ENCODE results near the gene EDEM1.

Gene EDEM1

DNA sequence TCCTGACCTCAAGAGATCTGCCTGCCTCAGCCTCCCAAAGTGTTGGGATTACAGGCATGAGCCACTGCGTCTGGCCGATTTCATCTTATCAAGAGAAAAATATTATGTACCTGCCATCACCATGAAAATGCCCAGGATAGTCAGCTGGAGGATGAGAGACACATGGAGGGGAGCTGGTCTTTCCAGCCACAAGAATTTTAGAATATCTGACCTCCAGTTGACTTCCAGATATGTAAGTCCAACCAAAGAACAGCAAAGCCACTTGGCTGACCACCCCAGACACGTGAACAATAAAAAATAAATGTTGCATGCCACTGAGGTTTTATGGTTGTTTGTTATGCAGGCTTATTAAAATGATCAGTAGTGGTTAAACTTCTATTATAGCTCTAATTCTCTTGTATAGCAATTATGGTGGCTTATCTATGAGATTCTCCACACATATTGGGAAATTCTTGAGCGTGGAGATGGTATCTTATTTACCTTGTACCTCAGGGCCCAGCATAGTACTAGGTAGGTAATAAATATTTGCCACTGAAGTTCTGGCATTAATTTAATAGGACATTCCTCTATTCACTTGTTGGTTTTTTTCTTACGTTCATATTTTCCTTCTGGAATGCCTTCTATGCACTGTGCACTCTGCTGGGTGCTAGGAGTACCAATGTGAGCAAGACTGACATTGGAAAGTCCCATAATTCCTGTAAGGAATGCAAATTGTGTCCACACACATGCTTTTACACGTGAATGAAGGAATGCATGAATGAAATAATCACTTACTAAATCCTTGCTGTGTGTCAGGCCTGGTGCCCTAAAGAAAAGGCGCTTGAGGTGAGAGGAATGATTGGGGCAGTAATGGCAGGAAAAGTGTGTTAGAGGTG, 77.6 kb downstream of the EDEM1 start:
- TF ChIP-seq, protein P1, sequence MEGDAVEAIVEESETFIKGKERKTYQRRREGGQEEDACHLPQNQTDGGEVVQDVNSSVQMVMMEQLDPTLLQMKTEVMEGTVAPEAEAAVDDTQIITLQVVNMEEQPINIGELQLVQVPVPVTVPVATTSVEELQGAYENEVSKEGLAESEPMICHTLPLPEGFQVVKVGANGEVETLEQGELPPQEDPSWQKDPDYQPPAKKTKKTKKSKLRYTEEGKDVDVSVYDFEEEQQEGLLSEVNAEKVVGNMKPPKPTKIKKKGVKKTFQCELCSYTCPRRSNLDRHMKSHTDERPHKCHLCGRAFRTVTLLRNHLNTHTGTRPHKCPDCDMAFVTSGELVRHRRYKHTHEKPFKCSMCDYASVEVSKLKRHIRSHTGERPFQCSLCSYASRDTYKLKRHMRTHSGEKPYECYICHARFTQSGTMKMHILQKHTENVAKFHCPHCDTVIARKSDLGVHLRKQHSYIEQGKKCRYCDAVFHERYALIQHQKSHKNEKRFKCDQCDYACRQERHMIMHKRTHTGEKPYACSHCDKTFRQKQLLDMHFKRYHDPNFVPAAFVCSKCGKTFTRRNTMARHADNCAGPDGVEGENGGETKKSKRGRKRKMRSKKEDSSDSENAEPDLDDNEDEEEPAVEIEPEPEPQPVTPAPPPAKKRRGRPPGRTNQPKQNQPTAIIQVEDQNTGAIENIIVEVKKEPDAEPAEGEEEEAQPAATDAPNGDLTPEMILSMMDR (conservative IDR thresholded peaks at IDR 0.05; ENCODE audit: low read depth, low read length), result no peak
- DNase-seq (ENCODE audit: low read depth), result peak; percentile 1
- H3K4me3 ChIP-seq (ENCODE audit: low read depth, low read length), result no peak overlapping the region

- TF ChIP-seq, protein P1 (conservative IDR thresholded peaks at IDR 0.05; ENCODE audit: low read depth, low read length), result no peak
- no peak overlapping the region for H3K4me3 ChIP-seq (ENCODE audit: low read depth, low read length)
- no peak for DNase-seq (ENCODE audit: low read depth)
Observed at GRCh38 chr3:5267252-5267651, 79.7 kb downstream of the EDEM1 start.

DNA sequence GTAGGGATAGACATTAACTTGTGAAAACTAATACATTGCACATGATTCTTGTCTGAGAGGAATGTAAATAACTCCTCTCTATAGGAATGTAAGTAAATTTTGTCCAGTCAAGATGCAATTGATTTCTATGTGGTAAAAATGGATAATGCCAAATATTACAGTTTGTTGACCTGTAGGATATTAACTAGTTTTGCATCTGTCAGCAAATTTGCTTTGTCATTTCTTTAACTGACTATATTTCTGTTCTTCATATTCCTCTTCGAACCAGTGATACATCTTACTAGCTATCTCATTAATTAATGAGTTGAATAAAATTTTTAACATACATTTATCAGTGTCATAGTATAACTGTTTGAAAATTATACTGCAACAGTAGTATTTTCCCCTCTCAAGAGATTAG, 80.4 kb downstream of the EDEM1 start:
- no peak for DNase-seq (ENCODE audit: low read depth)
- no peak overlapping the region for H3K4me3 ChIP-seq (ENCODE audit: low read depth, low read length)
- TF ChIP-seq, protein P1 (conservative IDR thresholded peaks at IDR 0.05; ENCODE audit: low read depth, low read length), result no peak
